ENCODE data around the gene CRABP1.

CRABP1 gene

GRCh38 chr15:78382114-78382880 is 42.1 kb downstream of the CRABP1 start:
- TF ChIP-seq, protein P1, sequence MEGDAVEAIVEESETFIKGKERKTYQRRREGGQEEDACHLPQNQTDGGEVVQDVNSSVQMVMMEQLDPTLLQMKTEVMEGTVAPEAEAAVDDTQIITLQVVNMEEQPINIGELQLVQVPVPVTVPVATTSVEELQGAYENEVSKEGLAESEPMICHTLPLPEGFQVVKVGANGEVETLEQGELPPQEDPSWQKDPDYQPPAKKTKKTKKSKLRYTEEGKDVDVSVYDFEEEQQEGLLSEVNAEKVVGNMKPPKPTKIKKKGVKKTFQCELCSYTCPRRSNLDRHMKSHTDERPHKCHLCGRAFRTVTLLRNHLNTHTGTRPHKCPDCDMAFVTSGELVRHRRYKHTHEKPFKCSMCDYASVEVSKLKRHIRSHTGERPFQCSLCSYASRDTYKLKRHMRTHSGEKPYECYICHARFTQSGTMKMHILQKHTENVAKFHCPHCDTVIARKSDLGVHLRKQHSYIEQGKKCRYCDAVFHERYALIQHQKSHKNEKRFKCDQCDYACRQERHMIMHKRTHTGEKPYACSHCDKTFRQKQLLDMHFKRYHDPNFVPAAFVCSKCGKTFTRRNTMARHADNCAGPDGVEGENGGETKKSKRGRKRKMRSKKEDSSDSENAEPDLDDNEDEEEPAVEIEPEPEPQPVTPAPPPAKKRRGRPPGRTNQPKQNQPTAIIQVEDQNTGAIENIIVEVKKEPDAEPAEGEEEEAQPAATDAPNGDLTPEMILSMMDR (IDR thresholded peaks at IDR 0.05; ENCODE audit: borderline replicate concordance, control extremely low read depth, extremely low read depth, insufficient read depth, missing control alignments), result no peak
- in situ Hi-C loops (cut with MboI; ENCODE audit: low sequenced_read_pairs, unreplicated experiment), result no loop called here
- no peak for DNase-seq (ENCODE audit: low spot score)

GRCh38 chr15:78384651-78385050 is 44.5 kb downstream of the CRABP1 start:
- TF ChIP-seq, protein P1 (IDR thresholded peaks at IDR 0.05; ENCODE audit: borderline replicate concordance, control extremely low read depth, extremely low read depth, insufficient read depth, missing control alignments), result no peak
- in situ Hi-C loops (cut with MboI; ENCODE audit: low sequenced_read_pairs, unreplicated experiment), result no loop called here
- DNase-seq (ENCODE audit: low spot score), result no peak

DNA sequence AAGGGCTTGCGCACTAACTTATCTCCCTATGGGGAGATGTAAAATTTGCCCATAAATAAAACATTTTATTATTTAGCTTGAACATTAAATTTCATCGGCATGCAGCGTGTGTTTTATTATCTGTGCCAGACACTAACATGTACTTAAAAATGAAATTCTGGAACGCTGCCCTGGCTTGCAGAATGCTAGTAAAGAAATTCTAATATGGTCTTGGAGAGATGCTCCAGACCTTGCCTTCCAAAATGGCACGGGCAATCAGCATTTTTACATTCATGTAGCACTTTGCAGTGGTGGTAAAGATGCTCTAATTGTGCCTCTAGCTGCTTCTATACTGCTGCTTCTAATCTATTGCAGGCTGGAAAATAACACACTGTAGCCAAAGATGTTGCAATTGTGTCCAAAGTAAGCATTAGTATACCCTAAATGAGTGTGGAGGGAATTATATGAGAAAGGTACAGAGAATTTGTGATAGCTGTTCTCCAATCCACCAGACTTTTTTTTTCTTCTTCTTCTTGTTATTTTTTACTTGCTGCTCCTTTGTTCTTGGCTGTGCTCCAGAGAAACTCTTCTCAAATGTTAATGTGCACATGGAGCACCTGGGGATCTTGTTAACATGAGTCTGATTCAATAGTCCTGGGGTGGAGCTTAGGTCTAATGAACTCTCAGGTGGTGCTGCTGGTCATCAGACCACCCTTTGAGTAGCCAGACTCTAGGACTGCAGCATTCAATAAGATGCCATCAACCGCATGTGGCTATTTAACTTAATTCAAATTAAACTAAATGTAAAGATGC is 47.3 kb downstream of the CRABP1 start:
- no peak for DNase-seq (ENCODE audit: low spot score)
- TF ChIP-seq, protein P1 (IDR thresholded peaks at IDR 0.05; ENCODE audit: borderline replicate concordance, control extremely low read depth, extremely low read depth, insufficient read depth, missing control alignments), result no peak
- in situ Hi-C loops (cut with MboI; ENCODE audit: low sequenced_read_pairs, unreplicated experiment), result no loop called here

GRCh38 chr15:78388865-78389264 is 48.7 kb downstream of the CRABP1 start:
- DNase-seq (ENCODE audit: low spot score), result no peak
- TF ChIP-seq, protein P1 (IDR thresholded peaks at IDR 0.05; ENCODE audit: borderline replicate concordance, control extremely low read depth, extremely low read depth, insufficient read depth, missing control alignments), result no peak
- in situ Hi-C loops (cut with MboI; ENCODE audit: low sequenced_read_pairs, unreplicated experiment), result no loop called here

- DNase-seq (ENCODE audit: low spot score), result no peak
- in situ Hi-C loops (cut with MboI; ENCODE audit: low sequenced_read_pairs, unreplicated experiment), result no loop called here
- TF ChIP-seq, protein P1 (IDR thresholded peaks at IDR 0.05; ENCODE audit: borderline replicate concordance, control extremely low read depth, extremely low read depth, insufficient read depth, missing control alignments), result no peak
Observed at GRCh38 chr15:78389322-78389721, 49.2 kb downstream of the CRABP1 start.

GRCh38 chr15:78389738-78390137 is 49.6 kb downstream of the CRABP1 start:
- TF ChIP-seq, protein P1 (IDR thresholded peaks at IDR 0.05; ENCODE audit: borderline replicate concordance, control extremely low read depth, extremely low read depth, insufficient read depth, missing control alignments), result no peak
- in situ Hi-C loops (cut with MboI; ENCODE audit: low sequenced_read_pairs, unreplicated experiment), result no loop called here
- DNase-seq (ENCODE audit: low spot score), result no peak

Measured in GM13976 (cell line).